HepG2 (cell line): ENCODE data around the gene RHCE. TPM values are rescaled to one million over a fixed set of nuclear protein-coding genes. Genes with fewer than 3 reads are reported as not detected.

Experiments
- BRCA1 ChIP-seq: sonication (generic); formaldehyde crosslinking; IDR thresholded peaks from 2 replicates; pipeline ENCODE4 v1.4.0; 2020; ENCODE audit warnings: missing genetic modification reagents
- CENPT ChIP-seq: sonication (generic); formaldehyde crosslinking; IDR thresholded peaks from 2 replicates; pipeline ENCODE4 v1.8.0; 2022; ENCODE audit warnings: low read depth, mild to moderate bottlenecking, moderate library complexity, missing genetic modification reagents
- GABPA ChIP-seq, 2 experiments: IDR thresholded peaks; 2 replicates each; pipeline ENCODE4 v1.6.1; 2011 to 2016; ENCODE audit warnings: low read depth in 2 of 2, low read length in 1 of 2, missing biosample characterization in 1 of 2, missing genetic modification characterization in 1 of 2
- KAT2B ChIP-seq: fragments of 150-350 bp; IDR thresholded peaks from 2 replicates; pipeline ENCODE4 v1.6.1; 2014; ENCODE audit warnings: low read depth, low read length, borderline replicate concordance
- KDM3A ChIP-seq: IDR thresholded peaks from 2 replicates; pipeline ENCODE4 v1.6.1; 2018; ENCODE audit warnings: low read depth, missing compliant biosample characterization
- KLF11 ChIP-seq: IDR thresholded peaks from 2 replicates; pipeline ENCODE4 v1.6.1; 2016; ENCODE audit warnings: missing compliant biosample characterization
- MLX ChIP-seq: IDR thresholded peaks from 2 replicates; pipeline ENCODE4 v1.6.1; 2016
- POLR2AphosphoS2 ChIP-seq: IDR thresholded peaks from 2 replicates; pipeline ENCODE4 v1.6.1; 2011; ENCODE audit warnings: low read depth, low read length, improper control_type of control experiment
- TRIM24 ChIP-seq: sonication (generic); formaldehyde crosslinking; IDR thresholded peaks from 2 replicates; pipeline ENCODE4 v1.8.0; 2022; ENCODE audit warnings: mild to moderate bottlenecking, missing genetic modification reagents
- ZBTB25 ChIP-seq: IDR thresholded peaks from 2 replicates; pipeline ENCODE4 v1.6.1; 2018; ENCODE audit warnings: missing genetic modification reagents
- ZBTB3 ChIP-seq: sonication (generic); formaldehyde crosslinking; IDR thresholded peaks from 2 replicates; pipeline ENCODE4 v1.4.0; 2020; ENCODE audit warnings: low read depth, mild to moderate bottlenecking, moderate library complexity, missing genetic modification reagents, borderline replicate concordance
- ZMAT3 ChIP-seq: sonication (generic); formaldehyde crosslinking; conservative IDR thresholded peaks from 2 replicates; pipeline ENCODE4 v1.7.0; 2021; ENCODE audit warnings: missing genetic modification reagents
- ZMYM3 ChIP-seq: sonication (generic); formaldehyde crosslinking; IDR thresholded peaks from 2 replicates; pipeline ENCODE4 v1.5.1; 2020; ENCODE audit warnings: mild to moderate bottlenecking, missing genetic modification reagents
- ZNF225 ChIP-seq: sonication (generic); formaldehyde crosslinking; IDR thresholded peaks from 2 replicates; pipeline ENCODE4 v1.4.0; 2020; ENCODE audit warnings: mild to moderate bottlenecking, missing genetic modification reagents
- ZNF230 ChIP-seq: sonication (generic); formaldehyde crosslinking; IDR thresholded peaks from 2 replicates; pipeline ENCODE4 v1.4.0; 2020; ENCODE audit warnings: mild to moderate bottlenecking, missing genetic modification reagents
- ZNF484 ChIP-seq: sonication (generic); formaldehyde crosslinking; IDR thresholded peaks from 2 replicates; pipeline ENCODE4 v1.5.1; 2020; ENCODE audit warnings: mild to moderate bottlenecking, low read depth, missing genetic modification reagents, borderline replicate concordance
- ZNF564 ChIP-seq: sonication (generic); formaldehyde crosslinking; IDR thresholded peaks from 2 replicates; pipeline ENCODE4 v1.8.1; 2023; ENCODE audit warnings: mild to moderate bottlenecking, missing genetic modification reagents
- ZNF574 ChIP-seq: sonication (generic); formaldehyde crosslinking; IDR thresholded peaks from 2 replicates; pipeline ENCODE4 v1.4.0; 2020; ENCODE audit warnings: missing genetic modification reagents
- polyA plus RNA-seq, 8 experiments: library from polyadenylated mRNA; depleted of rRNA in 3 of 8; stranded (reverse) in 7 of 8; unstranded in 1 of 8; fragments of >200 nt; fragmentation: Illumina TruSeq in 4 of 8; extraction: Trizol in 4 of 8; gene quantifications; 2 replicates each; pipeline versions ENCODE4 v1.2.1 to v1.2.3, GENCODE V29; 2011 to 2016; ENCODE audit warnings: low read depth in 4 of 8, missing spikeins in 1 of 8, mixed read lengths in 1 of 8; ENCODE audit not compliant: insufficient read depth in 1 of 8
- total RNA-seq, 5 experiments: library from RNA; depleted of rRNA; stranded (reverse); fragments of >200 nt; fragmentation: Illumina TruSeq; extraction: Trizol; gene quantifications; 2 replicates each; pipeline ENCODE4 v1.2.3, GENCODE V29; 2016; ENCODE audit warnings: low read depth in 1 of 5
- TF ChIP-seq, protein P1 (sequence below): sonication (generic); formaldehyde crosslinking; IDR thresholded peaks from 2 replicates; pipeline ENCODE4 v1.5.0; 2020; ENCODE audit warnings: missing genetic modification reagents, mild to moderate bottlenecking, borderline replicate concordance
- TF ChIP-seq, protein P2 (sequence below): IDR thresholded peaks from 2 replicates; pipeline ENCODE4 v1.6.1; 2016; ENCODE audit warnings: missing biosample characterization, missing genetic modification reagents, low read depth
- TF ChIP-seq, protein P3 (sequence below): sonication (generic); formaldehyde crosslinking; IDR thresholded peaks from 2 replicates; pipeline ENCODE4 v1.8.0; 2022; ENCODE audit warnings: mild to moderate bottlenecking, missing genetic modification reagents

Gene RHCE
- total and polyA plus RNA-seq, 2 of the 13 experiments (the other 11 are each of a cell fraction or from before 2014, with no cell fraction given), result 0.30 TPM; not detected in 1

DNA sequence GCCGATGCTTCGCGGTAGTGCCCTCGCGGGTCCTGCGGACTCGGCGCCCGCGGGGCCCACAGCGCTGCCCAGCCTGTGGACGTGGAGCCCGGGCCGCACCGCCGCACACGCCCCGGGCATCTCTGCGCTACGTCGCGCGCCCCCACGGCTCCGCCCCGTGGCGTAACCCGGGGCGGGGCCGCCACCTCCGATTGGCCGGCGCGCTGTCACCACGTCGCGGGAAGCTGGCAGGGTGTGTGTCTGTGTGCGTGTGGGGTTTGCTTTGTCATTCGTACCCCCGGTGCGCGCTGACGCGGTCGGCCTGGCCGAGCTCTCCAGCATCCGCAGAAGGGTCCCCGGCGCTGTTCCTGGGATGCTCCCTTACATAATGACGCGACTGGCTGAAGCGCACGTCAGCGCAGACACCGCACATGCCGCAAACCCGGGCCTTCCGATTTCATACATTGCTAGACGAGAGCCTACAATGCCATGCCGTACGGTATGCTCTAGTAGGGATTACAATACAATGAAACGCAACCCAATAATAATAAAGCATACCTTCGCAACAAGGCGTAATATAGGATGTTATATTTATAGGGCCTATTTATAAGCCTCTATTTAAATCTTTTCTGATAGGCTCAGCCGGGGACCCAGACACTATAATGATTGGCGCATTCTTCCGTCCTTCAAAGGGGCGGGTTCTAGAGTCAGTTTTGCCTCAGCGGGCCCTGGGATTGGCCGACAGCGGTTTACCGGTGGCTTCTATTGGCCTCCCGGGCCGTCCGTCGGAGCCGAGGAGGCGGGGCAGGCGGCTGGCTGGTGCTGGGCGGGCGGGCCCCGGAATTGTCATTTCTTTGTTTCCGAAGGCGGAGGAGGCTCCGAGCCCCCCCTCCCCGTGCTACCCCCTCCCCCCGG lies 9.7 kb upstream of the RHCE start, which contains the start of gene MACO1 (continued):
- no peak for TF ChIP-seq CENPT (CRISPR knock-in tag)
- TF ChIP-seq ZNF225 (CRISPR knock-in tag), result no peak
- TF ChIP-seq, protein P1, sequence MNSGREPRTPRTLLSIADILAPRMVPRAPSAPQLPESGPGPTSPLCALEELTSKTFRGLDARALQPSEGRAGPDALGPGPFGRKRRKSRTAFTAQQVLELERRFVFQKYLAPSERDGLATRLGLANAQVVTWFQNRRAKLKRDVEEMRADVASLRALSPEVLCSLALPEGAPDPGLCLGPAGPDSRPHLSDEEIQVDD, result no peak
- TF ChIP-seq GABPA (IDR thresholded peaks at IDR 0.05; ENCODE audit: low read depth, low read length), result no peak; the same call in 1 of the 2 replicates
- 0 out of 2 replicates have a peak, but pooled peaks have one; percentile 9 for TF ChIP-seq GABPA (CRISPR knock-in tag; IDR thresholded peaks at IDR 0.05; ENCODE audit: low read depth)
- TF ChIP-seq ZNF564 (CRISPR knock-in tag), result no peak
- TF ChIP-seq ZNF574 (CRISPR knock-in tag), result 0 out of 2 replicates have a peak, but pooled peaks have one; percentile 55
- TF ChIP-seq MLX (CRISPR knock-in tag), result no peak
- no peak for TF ChIP-seq KLF11 (CRISPR knock-in tag)
- no peak for TF ChIP-seq BRCA1 (CRISPR knock-in tag)
- TF ChIP-seq ZBTB25 (CRISPR knock-in tag), result no peak
- TF ChIP-seq KDM3A, result no peak
- TF ChIP-seq, protein P2, sequence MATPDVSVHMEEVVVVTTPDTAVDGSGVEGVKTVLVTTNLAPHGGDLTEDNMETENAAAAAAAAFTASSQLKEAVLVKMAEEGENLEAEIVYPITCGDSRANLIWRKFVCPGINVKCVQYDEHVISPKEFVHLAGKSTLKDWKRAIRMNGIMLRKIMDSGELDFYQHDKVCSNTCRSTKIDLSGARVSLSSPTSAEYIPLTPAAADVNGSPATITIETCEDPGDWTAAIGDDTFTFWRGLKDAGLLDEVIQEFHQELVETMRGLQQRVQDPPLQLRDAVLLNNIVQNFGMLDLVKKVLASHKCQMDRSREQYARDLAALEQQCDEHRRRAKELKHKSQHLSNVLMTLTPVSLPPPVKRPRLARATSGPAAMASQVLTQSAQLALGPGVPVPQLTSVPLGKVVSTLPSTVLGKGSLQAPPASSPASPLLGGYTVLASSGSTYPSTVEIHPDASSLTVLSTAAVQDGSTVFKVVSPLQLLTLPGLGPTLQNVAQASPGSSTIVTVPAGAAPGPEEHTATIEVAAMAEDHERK (CRISPR knock-in tag), result peak; percentile 58; the same call in 1 of the 2 replicates
- no peak; the same call in 1 of the 2 replicates for TF ChIP-seq ZMYM3 (CRISPR knock-in tag)
- TF ChIP-seq, protein P3, sequence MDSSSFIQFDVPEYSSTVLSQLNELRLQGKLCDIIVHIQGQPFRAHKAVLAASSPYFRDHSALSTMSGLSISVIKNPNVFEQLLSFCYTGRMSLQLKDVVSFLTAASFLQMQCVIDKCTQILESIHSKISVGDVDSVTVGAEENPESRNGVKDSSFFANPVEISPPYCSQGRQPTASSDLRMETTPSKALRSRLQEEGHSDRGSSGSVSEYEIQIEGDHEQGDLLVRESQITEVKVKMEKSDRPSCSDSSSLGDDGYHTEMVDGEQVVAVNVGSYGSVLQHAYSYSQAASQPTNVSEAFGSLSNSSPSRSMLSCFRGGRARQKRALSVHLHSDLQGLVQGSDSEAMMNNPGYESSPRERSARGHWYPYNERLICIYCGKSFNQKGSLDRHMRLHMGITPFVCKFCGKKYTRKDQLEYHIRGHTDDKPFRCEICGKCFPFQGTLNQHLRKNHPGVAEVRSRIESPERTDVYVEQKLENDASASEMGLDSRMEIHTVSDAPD (CRISPR knock-in tag), result no peak
- no peak; the same call in 1 of the 2 replicates for TF ChIP-seq ZNF230 (CRISPR knock-in tag)
- TF ChIP-seq ZBTB3 (CRISPR knock-in tag), result no peak
- no peak for TF ChIP-seq ZNF484 (CRISPR knock-in tag)
- no peak for TF ChIP-seq KAT2B
- TF ChIP-seq ZMAT3 (CRISPR knock-in tag), result no peak
- TF ChIP-seq TRIM24, result no peak
- TF ChIP-seq POLR2AphosphoS2, result no peak
